HG03439 (cell line): ENCODE results near the gene CELF4.
"Not testable (repeated sequence)": the region's sequence is repeated elsewhere in the genome, so short reads cannot be mapped to it uniquely, and the experiment has no call there.

Experiments
- ATAC-seq: cut with Tn5 transposase; IDR thresholded peaks from one replicate; pipeline ENCODE4 v1.9.1; 2021; ENCODE audit warnings: mild to moderate bottlenecking, moderate library complexity; ENCODE audit not compliant: unreplicated experiment

Gene CELF4

DNA sequence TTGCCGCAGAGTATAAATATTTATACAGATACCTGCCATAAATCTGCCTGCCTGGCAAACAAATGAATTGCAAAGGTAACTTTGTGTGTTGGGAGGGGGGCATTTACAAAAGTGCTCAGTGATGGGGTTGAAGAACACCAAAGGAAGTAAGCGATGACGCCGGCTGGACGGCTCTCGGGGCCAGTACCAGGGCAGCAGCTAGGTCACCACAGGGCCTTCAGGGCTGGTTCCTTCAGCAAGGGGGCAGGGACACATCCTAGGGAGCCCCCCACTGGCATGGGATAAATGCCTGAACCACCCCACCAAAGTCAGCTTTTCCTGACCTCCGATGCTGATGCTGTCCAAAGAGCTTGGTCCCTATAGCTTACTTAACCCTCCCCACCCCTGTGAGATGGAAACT, 190.4 kb downstream of the CELF4 start:
- no peak for ATAC-seq

DNA sequence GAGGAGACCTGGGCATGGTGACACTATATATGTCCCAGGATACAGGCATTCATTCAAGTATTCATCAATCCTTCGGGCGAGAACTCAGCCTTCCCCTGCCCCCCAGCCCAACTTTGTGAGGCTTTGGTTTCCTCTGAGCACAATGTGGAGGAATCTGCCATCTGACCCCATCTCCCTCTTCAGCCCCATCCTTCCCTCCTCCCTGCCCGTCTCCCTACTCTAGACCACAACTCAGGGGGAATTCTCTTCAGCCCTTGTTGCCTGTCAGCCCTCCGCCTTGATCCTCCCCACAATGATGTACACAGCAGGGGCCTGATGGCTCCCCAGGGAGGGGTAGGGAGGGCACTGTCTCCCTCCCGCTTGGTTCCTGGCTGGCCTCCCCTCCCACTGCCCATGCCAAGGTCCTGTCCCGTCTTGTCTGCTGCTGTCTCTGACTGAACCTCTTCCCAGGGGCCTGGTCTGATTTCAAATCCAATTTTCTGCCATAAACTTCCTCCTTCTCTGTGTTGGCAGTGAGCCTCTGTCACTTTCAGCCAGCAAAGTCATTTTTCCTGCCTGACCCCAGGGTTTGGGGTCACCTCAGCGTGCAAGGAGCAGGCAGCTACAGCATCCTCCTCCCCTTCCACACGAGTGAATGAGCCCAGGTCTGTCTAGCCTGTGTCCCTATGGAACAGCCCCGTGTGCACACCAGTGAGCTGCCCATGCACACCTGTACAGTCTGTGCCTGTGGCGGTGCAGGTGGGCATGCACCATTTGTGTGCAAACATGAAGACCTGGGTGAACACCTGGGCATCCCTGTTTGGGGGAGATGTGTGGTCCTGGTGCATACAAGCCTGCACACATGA, 197.3 kb downstream of the CELF4 start:
- ATAC-seq: no peak

DNA sequence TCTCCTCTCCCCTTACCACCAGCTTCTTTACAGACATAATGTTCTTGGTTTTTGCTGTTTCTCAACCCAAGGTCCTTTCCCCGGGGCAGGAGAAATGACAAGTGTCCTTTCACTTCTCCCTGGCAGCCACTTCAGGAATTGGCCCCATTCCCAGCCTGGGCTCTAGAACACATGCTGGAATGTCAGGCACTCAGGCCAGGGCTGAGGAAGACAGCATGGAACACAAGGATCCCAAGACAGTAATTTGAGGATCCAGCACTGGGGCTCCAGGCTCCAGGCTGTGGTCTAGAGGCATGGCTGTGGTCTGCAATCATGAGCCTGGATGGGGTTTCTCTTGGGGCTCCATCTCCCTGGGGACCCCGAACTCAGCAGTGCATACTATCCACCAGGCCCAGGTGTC, 201.4 kb downstream of the CELF4 start:
- no peak for ATAC-seq

DNA sequence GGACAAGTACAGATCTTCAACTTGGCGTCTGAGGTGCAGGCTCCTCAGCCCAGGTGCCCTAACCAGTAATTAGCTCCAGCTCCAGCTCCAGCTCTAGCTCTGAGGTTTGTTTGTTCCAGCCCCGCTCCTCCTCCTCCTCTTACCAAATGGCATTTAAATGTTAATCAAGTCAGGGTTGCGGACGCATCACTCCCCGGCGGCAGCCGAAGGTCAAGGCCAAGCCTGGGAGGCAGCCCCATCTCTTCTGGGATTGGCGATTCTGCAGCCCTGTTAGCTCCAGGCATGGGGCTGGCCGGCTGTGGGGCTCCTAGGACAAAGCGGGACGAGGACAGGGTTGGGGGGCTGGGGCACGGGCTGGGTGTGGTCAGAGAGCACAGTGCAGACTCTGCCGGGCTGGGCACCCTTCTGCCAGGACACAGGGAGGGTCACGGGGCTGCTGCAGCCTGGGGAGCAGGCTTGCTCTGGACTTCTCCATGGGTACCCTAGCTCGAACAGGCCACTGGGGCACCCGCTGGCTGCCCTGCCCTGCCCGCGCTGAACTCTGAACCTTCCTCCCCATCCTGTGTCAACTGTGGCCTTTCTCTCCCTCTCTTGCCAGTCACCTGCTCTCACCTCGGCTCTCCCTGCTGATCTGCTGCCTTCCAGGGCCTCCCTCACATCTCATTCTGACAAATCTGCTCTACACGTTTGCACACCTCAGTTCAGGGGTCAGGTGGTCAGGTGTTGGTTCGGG, 203.3 kb downstream of the CELF4 start:
- no peak for ATAC-seq

DNA sequence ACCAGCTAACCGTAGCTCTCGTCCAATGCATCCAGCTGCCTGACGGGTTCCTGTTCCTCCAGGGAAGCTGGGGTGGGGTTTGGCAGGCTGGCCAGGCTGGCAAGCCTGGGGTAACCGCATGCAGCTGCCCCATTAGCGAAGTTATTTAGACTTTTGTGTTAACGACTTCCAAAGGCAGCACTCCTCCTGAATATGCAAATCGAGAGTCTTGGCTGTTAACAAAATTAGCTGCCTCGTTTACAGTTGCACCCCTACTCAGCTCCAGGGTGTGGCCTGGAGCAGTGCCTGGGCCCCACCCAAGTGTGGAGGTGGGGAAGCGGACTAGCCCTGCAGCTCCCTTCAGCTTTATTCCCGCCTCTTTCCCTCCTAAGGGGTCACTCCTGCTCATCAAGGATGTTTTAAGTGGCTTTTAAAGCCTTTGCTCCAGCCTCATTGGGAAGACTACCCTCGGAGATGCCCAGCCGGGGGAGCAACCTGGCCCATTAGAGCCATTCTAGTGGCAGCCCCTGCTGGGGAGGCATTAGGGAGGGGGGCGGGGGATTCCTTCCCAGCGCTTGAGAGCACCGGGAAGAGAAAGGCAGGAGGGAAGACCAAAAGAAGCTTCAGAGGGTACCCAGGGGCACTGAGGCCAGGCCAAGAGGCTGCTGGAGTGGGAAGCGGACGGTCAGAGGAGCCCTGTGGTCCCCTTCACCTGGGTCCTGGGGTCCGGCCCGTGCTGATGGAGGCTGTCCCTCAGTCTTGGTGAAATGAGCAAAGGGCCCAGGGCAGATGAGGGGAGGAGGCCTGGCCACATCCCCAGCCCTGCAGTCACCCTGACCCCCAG, 204.1 kb downstream of the CELF4 start:
- no peak for ATAC-seq

DNA sequence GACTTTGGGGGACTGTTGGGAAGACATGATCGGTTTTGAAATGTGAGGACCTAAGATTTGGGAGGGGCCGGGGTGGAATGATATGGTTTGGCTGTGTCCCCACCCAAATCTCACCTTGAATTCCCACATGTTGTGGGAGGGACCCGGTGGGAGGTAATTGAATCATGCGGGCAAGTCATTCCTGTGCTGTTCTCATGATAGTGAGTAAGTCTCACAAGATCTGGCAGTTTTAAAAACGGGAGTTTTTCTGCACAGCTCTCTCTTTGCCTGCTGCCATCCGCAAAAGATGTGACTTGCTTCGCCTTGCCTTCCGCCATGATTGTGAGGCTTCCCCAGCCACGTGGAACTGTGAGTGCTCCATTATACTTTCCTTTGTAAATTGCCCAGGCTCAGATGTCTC, 207.5 kb downstream of the CELF4 start:
- ATAC-seq: not testable (repeated sequence)

DNA sequence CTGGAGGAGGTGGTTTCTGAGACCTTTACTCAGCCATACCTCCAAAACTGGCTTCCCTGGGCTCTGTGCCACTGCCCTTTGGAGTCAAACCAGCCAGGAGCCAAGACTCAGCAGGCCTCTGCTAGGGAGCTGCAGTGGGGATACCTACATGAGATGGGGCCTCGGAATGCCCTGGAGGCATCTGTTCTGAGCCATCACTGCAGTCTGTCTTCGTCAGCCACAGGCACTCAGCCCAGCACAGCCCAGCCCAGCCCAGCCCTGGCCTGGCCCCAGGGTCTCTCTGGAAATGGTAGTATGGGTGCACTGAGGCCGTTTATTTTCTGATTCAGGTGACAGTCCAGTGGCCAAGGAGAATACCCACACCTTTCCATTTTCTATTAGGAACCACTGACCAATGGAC, 209.8 kb downstream of the CELF4 start:
- no peak for ATAC-seq

DNA sequence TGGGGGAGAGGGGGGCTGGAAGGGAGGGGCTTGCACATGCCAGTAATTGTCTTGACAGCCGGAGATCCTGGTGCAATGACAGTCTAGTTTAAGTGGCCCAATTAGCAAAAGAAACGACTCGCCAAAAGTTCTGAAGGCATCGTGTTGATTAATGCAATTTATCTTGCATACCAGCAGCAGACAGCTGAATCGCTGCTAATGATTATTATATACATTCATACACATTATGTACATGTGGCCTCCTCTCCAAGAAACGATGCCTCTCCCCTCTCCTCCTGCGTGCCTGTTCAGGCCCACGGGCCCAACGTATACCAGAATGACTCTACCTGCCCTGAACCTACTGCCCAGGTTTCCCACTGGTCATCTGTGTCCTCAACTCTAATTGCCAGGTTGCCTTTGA, 214.5 kb downstream of the CELF4 start:
- ATAC-seq: no peak

DNA sequence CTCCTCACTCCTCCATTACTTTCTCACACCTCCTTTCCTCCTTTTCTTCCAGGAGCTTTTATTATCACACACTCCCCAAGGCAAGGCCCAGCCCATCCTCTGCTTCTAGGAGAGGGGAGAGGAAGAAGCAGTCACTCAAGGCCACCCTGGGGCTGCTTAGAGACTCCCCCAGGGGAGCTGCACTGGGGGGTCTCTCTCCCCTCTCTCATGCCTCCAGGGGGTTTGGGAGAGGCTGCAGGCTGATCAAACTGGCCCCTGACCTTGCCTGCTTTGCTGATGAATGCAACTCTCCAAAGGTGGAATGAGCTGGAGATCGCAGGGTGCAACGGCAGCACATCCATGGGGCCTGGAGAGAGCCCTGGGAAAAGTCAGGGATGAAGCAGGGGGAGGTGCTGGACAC, 216.9 kb downstream of the CELF4 start:
- ATAC-seq: no peak

DNA sequence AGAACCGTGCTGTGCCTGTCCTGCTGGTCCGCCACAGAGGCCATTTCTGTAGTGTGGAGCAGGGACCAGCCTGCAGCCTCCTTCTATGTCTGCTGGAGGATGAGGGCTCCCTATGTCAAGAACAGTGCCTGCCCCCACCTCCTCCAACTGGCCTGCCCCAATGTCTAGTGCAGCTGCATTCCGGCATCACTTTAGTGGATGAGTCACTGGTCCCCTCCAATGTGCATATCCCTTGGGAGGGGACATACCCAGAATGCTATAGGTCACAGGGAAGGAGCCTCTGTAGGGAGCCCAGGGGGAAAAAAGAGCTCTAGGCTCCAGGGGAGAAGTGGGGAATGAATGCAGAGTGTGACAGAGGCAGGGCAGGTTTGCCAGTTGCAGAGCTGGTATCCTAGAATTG, 219.6 kb downstream of the CELF4 start:
- ATAC-seq: no peak

DNA sequence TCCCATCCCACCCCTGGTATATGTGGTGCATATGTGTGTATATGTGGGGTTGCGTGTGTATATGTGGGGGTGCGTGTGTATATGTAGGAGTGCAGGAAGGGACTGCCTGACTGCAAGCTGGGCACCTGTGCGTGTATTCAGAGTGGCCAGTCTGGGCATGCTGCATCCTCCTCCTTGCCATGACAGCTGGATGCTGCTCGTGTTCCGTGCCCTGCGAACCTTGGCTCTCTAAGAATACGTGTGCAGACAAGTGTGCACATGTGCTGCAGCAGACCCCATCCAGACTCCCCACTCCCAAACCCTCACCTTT, 222.1 kb downstream of the CELF4 start:
- ATAC-seq: no peak

DNA sequence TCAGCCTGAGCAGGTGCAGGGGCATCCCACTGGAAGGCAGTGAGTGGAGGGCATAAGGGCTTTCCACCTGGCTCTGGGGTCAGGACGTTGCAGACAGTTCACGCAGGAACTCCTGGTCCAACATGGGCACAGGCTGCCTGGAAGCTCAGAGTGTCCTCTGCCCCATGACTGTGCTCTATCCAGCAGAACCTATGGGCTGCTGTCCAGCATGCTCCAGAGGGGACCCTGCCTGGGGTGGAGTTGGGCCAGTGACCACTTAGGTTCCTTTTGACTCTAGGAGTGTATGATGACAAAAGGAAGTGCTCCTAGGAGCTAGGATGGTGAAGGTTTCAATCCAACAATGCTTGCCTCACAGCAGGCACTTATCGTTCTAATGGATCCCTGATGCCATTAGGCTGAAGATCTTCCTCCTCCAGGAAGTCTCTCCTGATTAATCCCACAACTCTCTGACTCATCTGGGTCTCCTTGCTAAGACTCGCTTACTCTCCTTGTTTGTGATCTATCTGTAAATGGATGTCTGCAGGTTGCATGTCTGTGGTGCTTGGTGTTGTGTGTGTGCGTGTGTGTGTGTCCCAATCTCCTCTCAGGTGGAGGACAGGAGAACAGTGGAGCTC, 224.0 kb downstream of the CELF4 start:
- ATAC-seq: no peak

DNA sequence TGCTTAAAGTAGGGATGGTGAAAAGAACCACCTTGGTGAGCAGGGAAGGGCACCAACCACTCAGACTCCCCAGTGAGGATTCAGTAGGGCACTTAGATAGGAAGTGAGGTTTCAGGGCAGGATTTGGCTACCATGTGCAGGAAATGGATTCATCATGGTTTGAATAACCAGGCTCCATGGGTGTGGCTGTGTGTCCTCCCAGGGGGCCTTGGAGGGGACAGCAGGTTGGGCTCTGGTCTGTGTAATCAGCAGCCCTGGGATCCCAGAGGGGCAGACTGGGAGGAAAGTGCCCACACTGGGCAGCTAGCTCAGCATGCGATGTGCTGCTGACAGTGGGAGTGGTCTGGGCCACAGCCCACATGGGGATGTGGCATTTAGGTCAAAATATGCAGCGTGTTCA, 224.6 kb downstream of the CELF4 start:
- ATAC-seq: no peak

DNA sequence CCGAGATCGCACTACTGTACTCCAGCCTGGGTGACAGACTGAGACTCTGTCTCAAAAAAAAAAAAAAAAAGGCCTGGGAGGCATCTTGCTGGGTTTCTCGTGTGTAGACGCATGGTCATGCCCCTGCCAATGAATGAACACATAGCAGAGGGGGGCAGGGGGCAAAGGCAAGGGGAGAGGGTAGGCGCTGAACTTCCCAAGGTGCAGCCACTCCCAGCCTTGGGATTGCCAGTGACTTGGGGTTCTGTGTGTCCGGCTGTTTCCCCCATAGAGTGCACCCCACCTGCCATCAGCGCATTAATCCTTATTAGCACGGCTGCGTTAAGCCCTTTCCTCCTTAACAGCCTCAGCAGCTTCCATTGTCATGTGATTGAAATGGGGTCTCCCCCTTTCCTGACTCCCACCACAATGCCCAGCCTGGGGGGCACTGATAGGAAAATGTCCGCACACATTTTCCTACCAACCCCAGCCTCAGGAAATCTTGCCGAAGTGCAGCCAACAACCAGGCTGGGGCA, 225.8 kb downstream of the CELF4 start:
- no peak for ATAC-seq

DNA sequence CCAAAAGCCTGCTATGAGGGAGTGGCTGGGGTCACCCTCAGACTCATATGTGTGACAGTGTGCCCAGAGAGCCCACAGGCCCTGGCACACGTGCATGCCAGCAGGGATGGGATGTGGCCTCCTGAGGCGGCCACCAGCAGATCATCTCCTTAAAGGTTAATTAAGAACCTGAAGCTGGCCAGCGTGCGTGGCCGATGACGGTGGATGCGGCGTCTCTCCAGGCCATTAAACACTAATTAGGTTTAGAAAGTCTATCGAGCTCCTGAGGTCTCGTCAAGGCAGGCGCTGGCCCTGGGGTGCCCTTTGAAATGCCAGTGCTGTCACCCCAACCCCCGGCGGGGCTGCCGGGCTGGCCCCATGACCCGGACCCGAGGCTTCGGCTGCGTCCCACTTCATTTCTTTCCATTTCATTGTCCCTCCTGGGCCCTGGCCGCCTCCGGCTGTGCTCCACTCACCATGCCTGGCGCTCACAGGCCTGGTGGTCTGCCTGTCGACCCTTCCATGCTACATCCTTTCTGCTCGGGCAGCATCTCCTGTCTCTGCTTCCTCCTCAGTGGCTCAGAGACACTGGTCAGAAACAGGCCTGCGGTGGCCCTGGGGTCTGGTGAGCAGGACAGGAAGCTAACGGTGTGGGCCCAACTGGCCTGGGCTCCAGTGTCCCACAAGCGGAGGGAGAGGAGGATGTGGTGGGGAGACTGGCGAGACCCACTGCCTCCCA, 228.9 kb downstream of the CELF4 start:
- ATAC-seq: no peak

DNA sequence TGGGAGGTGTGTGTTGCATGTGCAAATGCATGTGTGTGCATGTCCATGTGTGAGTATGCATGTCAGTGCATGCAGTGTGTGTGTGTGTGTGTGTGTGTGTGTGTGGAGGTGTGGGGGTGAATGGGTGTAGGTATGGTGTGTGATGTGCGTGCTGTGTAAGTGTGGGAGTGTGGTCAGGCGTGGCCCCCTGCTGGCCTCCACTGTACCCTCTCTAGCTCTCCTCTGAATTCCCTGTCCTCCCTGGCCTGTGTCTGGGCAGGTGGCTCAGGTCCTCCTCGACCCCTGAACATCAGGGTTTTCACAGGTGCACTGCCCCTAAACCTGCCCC, 230.2 kb downstream of the CELF4 start:
- ATAC-seq: no peak

DNA sequence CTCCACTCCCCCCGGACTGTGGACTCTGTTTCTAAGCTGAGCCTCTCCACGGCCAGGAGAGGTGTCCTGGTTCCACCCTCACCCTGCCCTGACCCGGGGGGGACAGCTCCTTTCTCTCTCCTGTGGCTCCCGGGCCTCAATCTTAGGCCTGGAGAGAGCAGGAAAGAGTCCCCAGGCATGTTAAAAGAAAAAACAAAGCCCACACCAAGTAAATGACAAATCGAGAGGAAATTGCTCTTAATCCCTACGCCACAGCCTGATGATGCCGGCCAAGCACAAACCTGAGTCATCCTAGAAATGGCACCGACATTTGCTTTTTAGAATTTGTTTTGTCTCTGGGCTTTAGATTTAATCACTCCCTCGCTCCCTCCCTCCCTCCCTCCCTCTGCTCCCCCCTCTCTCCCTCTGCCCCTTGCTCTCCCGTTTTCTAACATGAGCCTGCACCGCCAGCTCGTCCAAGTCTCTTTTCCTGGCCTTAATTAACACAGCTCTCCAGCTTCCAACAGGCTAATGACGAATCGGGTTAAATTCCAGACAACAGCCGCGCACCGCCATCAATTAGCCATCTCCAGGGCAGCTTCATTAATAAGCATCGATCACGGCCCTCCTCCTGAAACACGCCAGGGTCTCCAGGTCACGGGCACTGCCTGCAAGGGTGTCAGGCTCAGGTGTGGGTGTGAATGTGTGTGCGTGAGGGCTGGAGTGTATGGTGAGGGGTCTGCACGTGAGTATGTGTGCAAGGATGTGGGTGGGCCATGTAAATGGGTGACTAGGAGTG, 230.8 kb downstream of the CELF4 start:
- ATAC-seq: no peak

DNA sequence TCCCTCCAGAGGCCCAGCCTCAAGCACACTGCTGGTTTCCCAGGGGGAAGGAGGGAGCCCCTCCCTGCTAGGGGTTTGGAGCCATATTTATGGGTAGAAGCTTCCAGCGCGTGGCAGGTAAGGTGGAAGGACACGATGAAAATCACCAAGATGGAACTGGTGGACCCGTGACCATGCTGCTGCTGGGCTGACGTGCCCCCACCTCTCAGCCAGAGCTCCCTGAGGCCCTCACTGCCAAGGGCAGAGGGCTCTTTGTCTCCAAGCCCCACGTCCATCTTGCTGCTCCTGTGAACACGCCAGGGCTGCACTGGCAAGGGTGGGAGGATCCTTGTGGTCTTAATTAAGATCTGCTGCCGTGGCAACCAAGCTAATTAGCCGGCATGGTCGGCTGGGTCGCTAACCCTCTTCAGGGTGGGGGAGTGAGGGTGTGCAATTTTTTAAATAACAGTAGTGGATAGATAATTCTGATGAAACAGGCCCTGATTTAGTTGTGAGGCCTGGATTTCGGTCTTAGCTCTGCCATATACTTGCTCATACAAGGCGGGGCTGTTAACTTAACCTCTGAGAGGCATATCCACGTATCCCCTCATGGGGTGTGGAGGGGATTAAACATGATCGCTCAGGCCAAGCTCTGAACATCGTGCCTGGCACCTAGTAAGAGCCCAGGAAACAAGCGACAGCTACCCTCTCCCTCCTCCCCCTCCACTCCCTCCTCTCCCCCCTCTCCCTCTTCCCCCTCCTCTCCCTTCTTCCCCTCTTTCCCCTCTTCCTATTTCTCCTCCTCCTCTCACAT, 232.8 kb downstream of the CELF4 start:
- no peak for ATAC-seq

DNA sequence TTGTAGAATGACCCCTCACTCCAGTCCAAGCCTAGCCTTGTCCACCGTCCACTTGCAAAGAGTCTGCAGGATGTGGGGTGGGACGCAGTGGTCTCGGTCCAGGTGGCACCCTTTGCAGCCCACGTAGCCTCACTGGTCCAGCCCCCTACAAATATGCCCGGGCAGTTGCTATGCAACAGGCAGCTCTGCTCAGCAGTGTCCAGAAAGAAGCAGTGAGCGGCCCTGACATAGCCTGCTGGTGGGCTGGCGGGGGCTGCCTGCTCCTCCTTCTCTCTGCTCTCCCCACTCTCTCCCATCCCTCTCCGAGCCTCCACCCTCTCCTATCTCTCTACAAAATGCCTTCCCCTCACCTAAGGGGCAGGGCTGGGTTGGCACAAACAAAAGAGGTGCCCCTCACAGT, 233.4 kb downstream of the CELF4 start:
- ATAC-seq: no peak
